NB4 (cell line): ENCODE results near the gene CENPW.
A peak's percentile ranks its signal among the peaks of the same experiment; 100 is the strongest.

Experiments used
- DNase-seq: peaks from one replicate; pipeline ENCODE4 v3.0.0; 2010; ENCODE audit warnings: low read depth
- H3K4me3 ChIP-seq: one replicate; pipeline ENCODE4 v1.5.1; 2011; ENCODE audit warnings: mild to moderate bottlenecking, low read depth, low read length, moderate library complexity
- CTCF ChIP-seq: IDR thresholded peaks from one replicate; pipeline ENCODE4 v1.5.1; 2012; ENCODE audit warnings: low read depth, low read length
- MAX ChIP-seq: IDR thresholded peaks from 2 replicates; pipeline ENCODE4 v1.6.1; 2011; ENCODE audit warnings: low read depth, low read length
- MYC ChIP-seq: IDR thresholded peaks from 2 replicates; pipeline ENCODE4 v1.6.1; 2011; ENCODE audit warnings: low read depth, low read length
- POLR2A ChIP-seq: IDR thresholded peaks from 2 replicates; pipeline ENCODE4 v1.6.1; 2011; ENCODE audit warnings: mild to moderate bottlenecking; ENCODE audit not compliant: insufficient read length; ENCODE audit errors: extremely low read depth

CENPW gene

GRCh38 chr6:126339796-126340609 is at the start of gene CENPW:
Gene CENPW (plus strand): TSS chr6:126340115. CDS start chr6:126340274, 159 bp downstream.
- peak; percentile 93 for DNase-seq
- no peak for TF ChIP-seq MAX
- TF ChIP-seq MYC, result peak; percentile 66
- TF ChIP-seq CTCF, result no peak
- TF ChIP-seq POLR2A, result peak; percentile 75
- H3K4me3 ChIP-seq, result peak within 1 kb of the TSS; percentile 96

- TF ChIP-seq POLR2A (no peak), CTCF (no peak), MAX (no peak), MYC (no peak)
- no peak for DNase-seq
- no peak overlapping the region for H3K4me3 ChIP-seq
These were observed 45.9 kb upstream of the CENPW start for GRCh38 chr6:126293891-126294524.

- DNase-seq, result no peak
- no peak for TF ChIP-seq CTCF
- TF ChIP-seq MAX, result no peak
- no peak for TF ChIP-seq MYC
- no peak for TF ChIP-seq POLR2A
- no peak overlapping the region for H3K4me3 ChIP-seq
These were observed 39.8 kb upstream of the CENPW start for GRCh38 chr6:126300126-126300525.

GRCh38 chr6:126300735-126301134 is 39.2 kb upstream of the CENPW start:
- TF ChIP-seq MAX (no peak), POLR2A (no peak), MYC (no peak), CTCF (no peak)
- H3K4me3 ChIP-seq, result no peak overlapping the region
- DNase-seq, result no peak

GRCh38 chr6:126302191-126302590 is 37.7 kb upstream of the CENPW start:
- H3K4me3 ChIP-seq, result no peak overlapping the region
- TF ChIP-seq MYC (no peak), CTCF (no peak), MAX (no peak), POLR2A (no peak)
- DNase-seq, result no peak
